GM10248 (cell line): ENCODE data around the gene CYB5R4.
A peak's percentile ranks its signal among the peaks of the same experiment; 100 is the strongest.

Experiments
- CTCF ChIA-PET: fragments of 300-600 bp; sonication (Branson Sonifier 250); formaldehyde crosslinking; extraction: SDS; loops from one replicate; lab custom pipeline; 2021; ENCODE audit warnings: antibody characterized with exemption; lab: Yijun Ruan, JAX
- POLR2A ChIA-PET: fragments of 350-650 bp; sonication (Branson Sonifier 250); formaldehyde crosslinking; extraction: SDS; loops from one replicate; lab custom pipeline; 2020; ENCODE audit warnings: antibody characterized with exemption; lab: Yijun Ruan, JAX
- DNase-seq: peaks from one replicate; pipeline ENCODE4 v3.0.0; 2012; ENCODE audit errors: extremely low spot score
- TF ChIP-seq, protein P1 (sequence below): IDR thresholded peaks from 2 replicates; pipeline ENCODE4 v1.5.1; 2012; ENCODE audit warnings: mild to moderate bottlenecking, low read depth; ENCODE audit errors: extremely low read depth, missing control alignments, control extremely low read depth

CYB5R4 gene

DNA sequence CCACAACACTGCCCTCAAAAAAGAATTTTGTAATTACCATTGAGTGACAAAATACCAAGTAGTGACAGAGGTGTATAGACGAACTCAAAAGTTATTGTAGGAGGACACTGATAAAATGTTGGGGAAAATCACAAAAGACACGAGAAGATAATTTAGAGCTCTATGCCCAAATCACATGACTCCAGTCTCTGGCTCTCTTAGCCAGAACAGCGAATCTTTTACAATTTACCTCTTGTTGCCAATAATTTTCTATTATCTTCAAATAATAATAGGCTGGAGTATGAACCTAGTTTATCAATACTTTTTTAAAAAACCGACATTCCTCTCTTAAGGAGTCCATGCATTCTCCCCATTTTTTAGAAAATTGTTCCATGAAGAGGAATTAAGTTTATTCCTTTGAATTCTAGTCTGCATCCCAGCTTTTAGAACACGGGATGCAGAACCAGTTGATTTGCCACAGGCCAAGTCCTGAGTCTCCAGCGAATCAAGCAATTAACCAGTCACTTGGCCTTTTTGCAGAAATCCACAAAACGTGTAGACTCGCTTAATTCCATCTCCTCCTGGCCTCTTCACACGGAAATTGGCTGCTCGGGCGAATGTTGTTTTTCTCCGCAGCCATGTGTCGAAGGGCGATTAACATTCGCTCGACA, 6.8 kb upstream of the CYB5R4 start:
- TF ChIP-seq, protein P1, sequence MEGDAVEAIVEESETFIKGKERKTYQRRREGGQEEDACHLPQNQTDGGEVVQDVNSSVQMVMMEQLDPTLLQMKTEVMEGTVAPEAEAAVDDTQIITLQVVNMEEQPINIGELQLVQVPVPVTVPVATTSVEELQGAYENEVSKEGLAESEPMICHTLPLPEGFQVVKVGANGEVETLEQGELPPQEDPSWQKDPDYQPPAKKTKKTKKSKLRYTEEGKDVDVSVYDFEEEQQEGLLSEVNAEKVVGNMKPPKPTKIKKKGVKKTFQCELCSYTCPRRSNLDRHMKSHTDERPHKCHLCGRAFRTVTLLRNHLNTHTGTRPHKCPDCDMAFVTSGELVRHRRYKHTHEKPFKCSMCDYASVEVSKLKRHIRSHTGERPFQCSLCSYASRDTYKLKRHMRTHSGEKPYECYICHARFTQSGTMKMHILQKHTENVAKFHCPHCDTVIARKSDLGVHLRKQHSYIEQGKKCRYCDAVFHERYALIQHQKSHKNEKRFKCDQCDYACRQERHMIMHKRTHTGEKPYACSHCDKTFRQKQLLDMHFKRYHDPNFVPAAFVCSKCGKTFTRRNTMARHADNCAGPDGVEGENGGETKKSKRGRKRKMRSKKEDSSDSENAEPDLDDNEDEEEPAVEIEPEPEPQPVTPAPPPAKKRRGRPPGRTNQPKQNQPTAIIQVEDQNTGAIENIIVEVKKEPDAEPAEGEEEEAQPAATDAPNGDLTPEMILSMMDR: no peak
- DNase-seq: no peak
- ChIA-PET POLR2A (no interaction called here), CTCF (interaction anchor here (0.7 kb wide), 1 partner anchor 14 kb away, joined by 3 read pairs; no protein-coding TSS in a partner anchor)

DNA sequence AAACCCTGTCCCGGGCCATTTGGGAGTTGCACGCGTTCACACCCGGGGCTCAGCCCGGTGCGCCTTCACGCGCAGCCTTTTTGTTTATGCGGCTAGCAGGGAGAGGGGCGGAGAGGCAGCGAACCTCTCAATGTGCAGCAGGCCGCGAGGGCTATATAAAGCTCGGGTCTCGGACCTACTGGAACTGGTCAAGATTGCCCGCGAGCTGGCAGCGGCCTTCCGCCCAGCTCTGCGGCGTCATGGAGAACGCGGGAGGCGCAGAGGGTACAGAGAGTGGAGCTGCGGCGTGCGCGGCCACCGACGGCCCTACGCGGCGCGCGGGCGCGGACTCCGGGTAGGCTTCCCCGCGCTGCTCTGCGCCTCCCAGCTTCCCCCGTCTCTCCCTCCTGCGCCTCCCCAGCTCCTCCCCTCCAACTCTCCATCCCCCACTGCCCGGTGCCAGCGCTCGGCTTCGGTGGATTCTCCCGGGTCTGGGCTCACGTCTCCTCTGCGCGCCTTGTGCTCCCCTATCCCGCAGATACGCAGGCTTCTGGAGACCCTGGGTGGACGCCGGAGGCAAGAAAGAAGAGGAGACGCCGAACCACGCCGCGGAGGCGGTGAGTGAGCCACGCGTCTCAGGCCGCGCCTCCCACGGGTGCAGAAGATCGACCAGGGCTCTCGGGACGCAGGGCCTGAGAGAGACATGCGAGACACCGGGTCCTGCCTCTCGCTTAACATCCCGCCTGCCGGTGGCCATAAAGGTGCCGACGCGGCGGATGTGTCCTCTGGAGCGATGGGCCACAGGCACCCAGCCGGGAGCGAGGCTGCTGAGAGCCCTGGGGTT, 6.1 kb upstream of the CYB5R4 start, which contains the start of gene RIPPLY2:
Gene RIPPLY2 (plus strand): TSS at position 183 of the 823 bp plus-strand sequence. CDS start 57 bp downstream, at position 240.
- CTCF ChIA-PET: no interaction called here
- DNase-seq: peak; percentile 13
- POLR2A ChIA-PET: no interaction called here
- TF ChIP-seq, protein P1: no peak

DNA sequence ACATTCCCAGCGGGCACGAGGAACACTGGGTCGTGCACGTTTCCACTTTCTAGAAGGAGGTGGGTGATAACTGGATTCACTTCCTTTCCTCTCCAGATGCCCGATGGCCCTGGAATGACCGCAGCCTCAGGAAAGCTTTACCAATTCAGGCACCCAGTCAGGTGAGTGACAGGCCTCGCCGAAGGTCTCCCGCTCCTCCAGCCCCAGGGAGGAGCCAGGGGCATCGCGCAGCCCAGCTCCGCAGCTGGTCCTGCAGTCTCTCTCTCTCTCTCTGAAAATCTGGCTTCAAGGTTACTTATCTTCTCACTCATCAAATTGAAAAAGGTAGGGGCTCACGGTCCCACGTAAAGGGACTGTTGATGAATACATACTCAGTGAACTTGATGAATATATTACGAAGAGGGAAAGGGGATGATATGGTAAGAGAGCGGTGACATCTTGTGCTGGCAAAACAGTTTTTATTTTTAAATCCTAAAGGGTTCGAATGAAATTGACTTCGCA, 5.4 kb upstream of the CYB5R4 start:
- TF ChIP-seq, protein P1: no peak
- ChIA-PET CTCF (no interaction called here), POLR2A (no interaction called here)
- no peak for DNase-seq

DNA sequence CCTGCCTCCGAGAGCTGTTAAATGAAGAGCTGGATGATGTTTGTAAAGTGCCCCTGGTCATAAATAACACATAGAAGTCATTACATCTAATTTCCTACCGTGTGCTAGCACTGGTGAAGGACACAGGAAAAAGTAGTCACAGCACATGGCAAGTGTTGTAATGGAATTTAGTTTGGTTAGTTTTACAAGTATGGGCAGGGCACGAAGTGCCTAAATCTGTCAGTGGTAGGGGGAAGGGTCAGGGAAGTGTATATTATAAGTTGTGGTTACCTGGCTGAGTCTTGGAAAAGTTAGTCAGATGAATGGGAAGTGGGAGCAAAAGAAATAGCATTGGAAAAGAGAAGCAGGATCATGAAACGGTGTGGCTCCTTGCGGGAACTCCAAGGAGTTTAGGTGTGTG, 4.7 kb upstream of the CYB5R4 start:
- TF ChIP-seq, protein P1: no peak
- ChIA-PET POLR2A (no interaction called here), CTCF (no interaction called here)
- DNase-seq: no peak

DNA sequence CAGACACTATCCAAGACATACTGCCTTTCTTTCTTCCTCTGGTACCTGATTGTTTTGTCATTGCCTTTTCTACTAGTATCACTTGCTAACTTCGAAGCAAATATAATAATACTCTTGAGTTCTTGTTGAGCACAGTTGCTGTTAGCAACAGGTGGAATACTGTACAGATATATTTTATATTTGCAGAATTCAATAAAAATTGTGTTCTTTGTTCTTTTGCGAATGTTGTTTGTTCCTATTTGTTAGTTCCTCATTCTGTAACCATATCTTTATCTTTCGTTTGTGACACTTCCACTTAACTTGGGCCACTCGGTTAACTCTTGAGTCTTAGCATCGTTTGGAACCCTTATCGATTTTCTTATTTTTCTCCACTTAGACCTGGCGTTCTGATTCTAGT, 868 bp downstream of the CYB5R4 start:
- TF ChIP-seq, protein P1: no peak
- DNase-seq: no peak
- CTCF ChIA-PET: interaction anchor here (0.8 to 3.3 kb wide), 9 partner anchors 10 to 1671 kb away, joined by 3 to 15 read pairs (median 5); partner anchors contain the start of genes CEP162 and UBE3D
- POLR2A ChIA-PET: interaction anchor here (1.2 to 1.3 kb wide), 2 partner anchors 367 to 1818 kb away, joined by 3 to 5 read pairs; partner anchors contain the start of gene CEP162

DNA sequence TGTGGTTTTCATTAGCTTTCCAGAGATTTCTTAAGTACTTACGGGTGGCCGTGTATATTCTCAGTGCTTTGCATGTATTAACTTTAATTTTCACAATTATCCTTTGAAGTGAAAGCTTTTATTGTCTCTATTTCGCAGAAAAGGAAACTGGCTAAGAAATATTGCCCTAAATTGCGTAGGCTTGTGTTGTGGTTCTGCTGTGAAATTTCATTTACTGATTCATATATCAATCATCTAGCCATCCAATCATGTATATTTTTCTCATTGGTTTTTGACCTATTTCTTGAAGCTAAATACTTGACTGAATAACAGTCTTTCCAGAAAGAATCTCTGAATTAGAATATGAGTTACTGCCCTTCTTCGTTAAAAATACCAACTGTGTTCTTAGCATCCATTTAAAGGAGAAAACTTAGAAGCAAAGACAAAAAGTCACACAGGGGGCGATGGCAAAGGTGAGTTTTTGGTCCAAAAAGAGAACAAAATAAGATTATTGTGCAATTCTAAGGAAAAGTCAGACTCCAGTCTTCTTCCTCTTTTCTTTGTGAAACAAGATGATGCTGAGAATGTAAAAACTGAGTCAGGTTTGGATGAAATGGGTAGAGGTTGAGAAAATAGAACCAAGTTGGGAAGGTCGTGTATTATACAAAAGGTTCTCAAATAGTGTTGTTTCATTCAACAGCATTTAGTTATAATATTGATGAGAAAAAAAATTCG, 1.4 kb downstream of the CYB5R4 start:
- TF ChIP-seq, protein P1: no peak
- CTCF ChIA-PET: interaction anchor here (2.3 to 3.3 kb wide), 3 partner anchors 11 to 366 kb away, joined by 6 to 15 read pairs (median 11); partner anchors contain the start of gene CEP162
- POLR2A ChIA-PET: interaction anchor here (1.3 kb wide), 1 partner anchor 367 kb away, joined by 3 read pairs; the partner anchor contains the start of gene CEP162
- no peak for DNase-seq
